Prostate gland (tissue), 2 donors: ENCODE data around the gene FAM174A.

ENCODE experiments used
- CTCF ChIP-seq, 4 experiments: fragments of 200-600 bp in 2 of 4; fragments of 450-650 bp in 2 of 4; sonication (generic) in 2 of 4; IDR thresholded peaks; 1 replicate in 3 of 4; 2 replicates in 1 of 4; pipeline ENCODE4 v1.5.1; 2016 to 2019; ENCODE audit warnings: antibody characterized with exemption in 4 of 4, mild to moderate bottlenecking in 2 of 4, moderate library complexity in 2 of 4
- POLR2A ChIP-seq: fragments of 450-650 bp; IDR thresholded peaks from one replicate; pipeline ENCODE4 v1.6.1; 2016; ENCODE audit warnings: antibody characterized with exemption, mild to moderate bottlenecking
- POLR2AphosphoS5 ChIP-seq: sonication (generic); formaldehyde crosslinking; IDR thresholded peaks from one replicate; pipeline ENCODE4 v1.6.1; 2017; ENCODE audit warnings: antibody characterized with exemption

DNA sequence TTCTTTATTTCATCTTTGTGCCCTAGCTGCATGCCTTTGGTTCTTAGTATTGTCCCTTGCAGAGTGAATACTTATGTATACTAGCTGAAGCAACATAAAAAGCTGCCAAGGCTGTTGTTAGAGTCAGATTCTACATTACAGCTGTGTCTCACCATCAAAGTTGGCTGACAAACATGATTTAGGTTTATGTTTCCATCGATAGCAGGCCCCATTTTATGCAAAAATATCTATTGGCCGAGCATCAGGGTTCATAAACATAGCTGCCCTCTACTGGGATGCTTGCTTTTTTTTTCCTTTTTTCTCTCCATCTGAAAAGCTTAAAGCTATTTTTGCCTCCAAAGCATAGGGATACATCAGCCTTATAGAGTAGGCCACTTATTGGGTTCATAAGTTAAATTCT, 68.0 kb downstream of the FAM174A start:
- TF ChIP-seq CTCF (IDR thresholded peaks at IDR 0.05) (no peak), POLR2A (no peak), POLR2AphosphoS5 (no peak)
